GF-D8 (cell line): Measurements from ENCODE around the gene RFTN1.

Experiments
- DNase-seq: peaks from one replicate; lab custom pipeline; 2025; lab: John Stamatoyannopoulos, UW

The RFTN1 gene, protein sequence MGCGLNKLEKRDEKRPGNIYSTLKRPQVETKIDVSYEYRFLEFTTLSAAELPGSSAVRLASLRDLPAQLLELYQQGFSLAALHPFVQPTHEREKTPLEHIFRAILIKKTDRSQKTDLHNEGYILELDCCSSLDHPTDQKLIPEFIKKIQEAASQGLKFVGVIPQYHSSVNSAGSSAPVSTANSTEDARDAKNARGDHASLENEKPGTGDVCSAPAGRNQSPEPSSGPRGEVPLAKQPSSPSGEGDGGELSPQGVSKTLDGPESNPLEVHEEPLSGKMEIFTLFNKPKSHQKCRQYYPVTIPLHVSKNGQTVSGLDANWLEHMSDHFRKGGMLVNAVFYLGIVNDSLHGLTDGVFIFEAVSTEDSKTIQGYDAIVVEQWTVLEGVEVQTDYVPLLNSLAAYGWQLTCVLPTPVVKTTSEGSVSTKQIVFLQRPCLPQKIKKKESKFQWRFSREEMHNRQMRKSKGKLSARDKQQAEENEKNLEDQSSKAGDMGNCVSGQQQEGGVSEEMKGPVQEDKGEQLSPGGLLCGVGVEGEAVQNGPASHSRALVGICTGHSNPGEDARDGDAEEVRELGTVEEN

DNA sequence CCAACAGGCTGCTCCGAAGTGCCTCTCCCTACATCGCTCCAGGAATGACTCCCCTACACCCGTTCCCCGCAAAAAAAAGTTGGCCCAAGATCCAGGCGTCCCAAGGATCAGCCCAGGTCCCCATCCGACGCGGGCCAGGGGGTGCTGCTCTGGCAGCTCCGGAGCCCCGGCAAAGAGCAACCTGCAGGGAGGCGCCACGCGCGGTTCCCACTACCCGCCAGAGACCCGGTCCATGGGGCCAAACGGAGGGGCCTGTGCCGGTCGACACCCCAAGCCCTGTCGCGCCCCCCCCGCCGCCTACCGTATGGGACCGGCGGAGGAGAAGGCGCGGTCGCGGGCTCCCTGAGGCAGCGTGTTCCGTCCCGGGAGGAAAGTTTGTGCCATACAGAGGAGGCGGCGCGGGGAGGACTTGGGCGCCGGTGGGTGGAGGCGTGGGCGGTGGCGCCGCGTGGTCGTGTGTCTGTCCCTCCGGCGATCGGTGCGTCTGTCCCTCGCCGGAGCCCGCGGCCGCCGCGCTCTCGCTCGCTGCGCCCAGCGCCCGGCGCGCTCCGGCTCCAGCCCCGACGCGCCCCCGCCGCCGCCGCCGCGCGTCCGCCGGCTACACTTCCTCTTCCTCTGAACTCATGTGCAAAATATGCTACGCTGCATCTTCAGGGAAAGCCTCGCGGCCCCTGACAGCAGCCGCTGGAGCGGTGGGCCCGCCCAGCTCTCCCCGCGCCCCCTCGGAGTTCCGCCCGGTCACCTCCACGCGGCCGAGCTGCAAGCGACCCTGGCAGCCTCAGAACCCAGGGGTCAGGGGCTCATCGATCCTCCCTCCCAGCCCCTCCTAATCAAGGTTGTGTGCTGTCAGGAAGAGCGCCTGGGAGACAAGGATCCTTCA, at the start of gene RFTN1:
Gene RFTN1 (minus strand): TSS at position 559 of the 880 bp plus-strand sequence. CDS start 19,830 bp downstream, outside the sequence.
- no peak for DNase-seq

DNA sequence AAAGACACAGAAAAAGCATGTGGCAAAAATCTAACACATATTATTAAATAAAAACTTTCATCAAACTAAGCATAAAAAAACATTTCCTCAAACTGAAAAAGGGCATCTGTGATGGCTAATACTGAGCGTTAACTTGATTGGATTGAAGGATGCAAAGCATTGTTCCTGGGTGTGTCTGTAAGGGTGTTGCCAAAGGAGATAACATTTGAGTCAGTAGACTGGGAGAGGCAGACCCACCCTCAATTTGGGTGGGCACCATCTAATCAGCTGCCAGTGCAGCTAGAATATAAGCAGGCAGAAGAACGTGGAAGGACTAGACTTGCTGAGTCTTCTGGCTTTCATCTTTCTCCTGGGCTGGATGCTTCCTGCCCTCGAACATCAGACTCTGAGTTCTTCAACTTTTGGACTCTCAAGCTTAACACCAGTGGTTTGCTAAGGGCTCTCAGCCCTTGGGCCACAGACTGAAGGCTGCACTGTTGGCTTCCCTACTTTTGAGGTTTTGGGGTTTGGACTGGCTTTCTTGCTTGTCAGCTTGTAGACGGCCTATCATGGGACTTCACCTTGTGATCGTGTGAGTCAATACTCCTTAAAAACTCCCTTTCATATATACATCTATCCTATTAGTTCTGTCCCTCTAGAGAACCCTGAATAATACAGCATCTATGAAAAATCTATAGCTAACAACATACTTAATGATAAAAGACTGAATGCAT, 46.3 kb upstream of the RFTN1 start:
- no peak for DNase-seq

DNA sequence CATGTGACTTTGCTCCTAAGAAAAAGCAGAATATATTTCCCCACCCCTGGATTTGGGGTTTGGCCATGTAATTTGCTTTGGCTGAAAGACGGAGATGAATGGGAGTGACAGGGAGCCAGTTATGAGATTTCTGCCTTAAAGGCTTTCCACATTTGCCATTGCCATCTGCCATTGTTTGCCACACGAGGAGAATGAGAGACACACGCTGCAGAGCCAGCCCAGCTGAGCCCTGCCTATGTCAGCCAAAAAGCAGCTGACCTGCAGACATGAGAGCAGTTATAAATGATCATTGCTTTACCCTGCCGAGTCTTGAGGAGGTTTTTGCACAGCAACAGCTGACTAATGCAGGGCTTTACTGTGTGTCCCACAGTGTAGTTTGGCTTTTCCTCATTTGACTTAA, 40.6 kb upstream of the RFTN1 start:
- DNase-seq, result no peak

DNA sequence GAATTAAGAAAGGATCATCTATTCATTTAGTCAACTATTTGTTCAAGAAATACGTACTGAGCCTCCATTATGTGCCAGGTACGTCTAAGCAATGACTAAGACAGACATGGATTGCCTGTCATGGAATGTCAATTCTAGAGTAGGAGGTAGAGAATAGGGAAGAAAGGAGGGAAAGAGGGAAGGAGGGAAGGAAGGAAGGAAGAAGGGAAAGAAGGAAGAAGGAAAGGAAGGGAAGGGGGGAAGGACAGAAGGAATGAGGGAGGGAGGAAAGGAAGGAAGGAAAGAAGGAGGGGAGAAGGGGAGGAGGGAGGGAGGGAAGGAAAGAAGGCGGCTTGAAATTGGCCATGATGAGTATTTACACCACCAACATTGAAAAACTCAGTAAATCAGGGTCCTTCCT, 39.3 kb upstream of the RFTN1 start:
- DNase-seq, result no peak

DNA sequence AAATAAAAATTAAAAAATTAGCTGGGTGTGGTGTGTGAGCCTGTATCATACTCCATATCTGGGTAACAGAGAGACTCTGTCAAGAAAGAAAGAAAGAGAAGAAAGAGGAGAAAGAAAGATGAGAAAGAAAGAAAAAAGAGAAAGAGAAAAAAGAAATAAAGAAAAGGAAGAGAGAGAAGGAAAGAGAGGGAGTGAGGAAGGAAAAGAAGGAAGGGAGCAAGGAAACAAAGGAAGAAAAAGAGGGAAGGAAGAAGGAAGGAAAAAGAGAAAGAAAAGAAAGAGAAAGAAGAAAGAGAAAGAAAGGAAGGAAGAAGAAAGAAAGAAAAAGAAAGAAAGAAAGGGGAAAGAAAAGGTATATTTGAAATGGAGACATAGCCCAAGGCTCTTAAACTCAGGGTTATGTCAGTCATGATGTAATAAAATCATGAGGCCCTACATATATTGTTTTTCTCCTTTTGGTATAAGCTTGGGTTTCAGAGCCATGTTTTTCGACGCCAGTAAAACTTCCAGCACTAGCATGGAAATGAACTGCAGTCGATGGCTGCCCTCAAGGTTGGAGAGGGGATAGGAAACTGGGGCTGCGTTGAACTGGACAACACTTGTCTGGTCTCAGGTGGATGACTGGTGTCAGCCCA, 38.0 kb upstream of the RFTN1 start:
- no peak for DNase-seq

DNA sequence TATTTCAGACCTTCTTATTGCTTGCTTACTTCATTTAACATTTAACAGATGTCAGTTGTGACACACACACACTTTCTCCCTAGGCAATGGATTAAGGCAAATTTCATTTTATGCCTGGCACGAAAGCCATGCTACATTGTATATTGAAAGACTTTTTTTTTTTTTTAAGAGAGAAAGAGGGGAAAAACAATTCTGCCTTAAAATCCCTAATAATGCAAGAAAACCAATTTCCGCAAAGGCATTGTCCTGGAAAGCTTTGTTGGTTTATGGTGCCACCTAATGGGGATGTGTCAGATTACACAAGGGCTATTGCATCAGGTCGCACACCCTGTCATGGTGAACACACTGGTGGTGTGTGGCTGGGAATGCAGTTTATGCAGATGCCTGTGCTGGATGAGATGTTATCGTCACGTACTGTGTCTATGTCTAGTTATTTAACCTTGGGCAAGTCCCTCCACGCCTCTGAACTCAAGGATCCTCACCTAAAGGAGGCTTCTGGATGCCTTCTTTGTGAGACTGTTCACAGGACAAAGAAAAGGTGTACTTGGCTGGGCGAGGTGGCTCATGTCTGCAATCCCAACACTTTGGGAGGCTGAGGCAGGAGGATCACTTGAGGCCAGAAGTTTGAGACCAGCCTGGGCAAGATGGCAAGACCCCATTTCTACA, 37.3 kb upstream of the RFTN1 start:
- peak; percentile 52 for DNase-seq

DNA sequence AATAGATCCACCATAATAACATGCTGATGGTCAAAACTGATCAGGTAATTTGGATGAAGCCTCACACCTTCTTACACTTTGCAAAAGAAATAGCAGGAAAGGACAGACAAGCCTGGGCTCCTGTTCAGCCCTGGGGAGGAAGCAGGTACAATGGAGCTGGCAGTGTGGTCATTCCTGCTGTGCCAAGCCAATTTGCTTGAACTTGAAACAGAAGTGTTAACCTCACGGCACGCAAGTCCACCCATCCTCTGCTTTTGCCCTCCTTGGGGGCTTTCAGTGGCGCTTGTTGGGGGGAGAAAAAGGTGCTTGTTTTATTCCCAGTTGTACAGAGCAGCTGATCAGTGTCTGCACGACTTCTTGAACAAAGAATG, 36.8 kb upstream of the RFTN1 start:
- no peak for DNase-seq

DNA sequence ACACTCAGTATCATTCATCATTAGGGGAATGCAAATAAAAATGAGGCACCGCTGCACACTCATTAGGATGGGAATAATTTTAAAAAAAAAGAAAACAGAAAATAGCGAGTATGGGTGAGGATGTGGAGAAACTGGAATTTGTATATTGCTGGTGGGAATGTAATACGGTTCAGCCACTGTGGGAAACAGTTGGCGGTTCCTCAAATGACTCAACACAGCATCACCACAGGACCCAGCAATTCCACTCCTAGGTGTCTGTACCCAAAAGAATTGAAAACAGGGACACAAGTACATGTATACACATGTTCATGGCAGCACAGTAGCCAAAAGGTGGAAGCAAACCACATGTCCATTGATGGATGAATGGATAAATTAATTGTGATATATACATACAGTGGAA, 35.2 kb upstream of the RFTN1 start:
- no peak for DNase-seq

DNA sequence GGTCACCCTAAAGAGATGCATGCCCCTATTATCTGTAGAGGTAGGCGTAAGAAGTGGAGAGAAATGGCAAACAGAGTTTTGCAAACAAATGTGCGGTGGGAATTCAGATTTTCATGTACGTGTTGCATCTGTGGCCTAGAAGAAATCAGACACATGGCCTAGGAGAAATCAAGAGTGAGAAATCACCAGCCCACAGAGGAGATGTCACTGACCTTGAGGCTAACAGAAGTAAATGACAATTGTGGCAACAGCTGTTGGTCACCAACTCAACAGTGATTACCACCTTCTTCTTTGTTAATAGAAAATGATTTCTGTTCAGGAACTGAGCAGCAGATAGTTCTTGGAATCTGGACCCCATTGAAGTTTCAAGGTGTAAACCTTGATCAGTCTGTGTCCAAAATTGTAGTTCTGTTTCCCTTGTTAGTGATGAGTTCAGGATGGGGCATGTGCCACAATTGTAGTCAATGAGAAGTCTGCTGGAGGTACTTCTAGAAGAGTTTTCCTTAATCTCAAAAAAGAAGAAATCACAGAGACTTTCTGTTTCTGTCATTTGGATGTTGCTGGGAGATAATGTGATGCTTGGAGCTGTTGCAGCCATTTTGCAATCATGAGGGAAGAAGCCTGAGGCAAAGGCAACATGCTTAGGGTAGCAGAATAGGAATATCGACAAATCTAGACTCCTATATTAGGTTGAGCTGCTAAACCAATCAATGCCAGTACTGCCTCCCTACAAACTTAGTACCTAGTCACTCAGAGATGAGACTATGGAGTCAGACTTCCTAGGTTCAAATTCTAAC, 34.3 kb upstream of the RFTN1 start:
- DNase-seq, result no peak

DNA sequence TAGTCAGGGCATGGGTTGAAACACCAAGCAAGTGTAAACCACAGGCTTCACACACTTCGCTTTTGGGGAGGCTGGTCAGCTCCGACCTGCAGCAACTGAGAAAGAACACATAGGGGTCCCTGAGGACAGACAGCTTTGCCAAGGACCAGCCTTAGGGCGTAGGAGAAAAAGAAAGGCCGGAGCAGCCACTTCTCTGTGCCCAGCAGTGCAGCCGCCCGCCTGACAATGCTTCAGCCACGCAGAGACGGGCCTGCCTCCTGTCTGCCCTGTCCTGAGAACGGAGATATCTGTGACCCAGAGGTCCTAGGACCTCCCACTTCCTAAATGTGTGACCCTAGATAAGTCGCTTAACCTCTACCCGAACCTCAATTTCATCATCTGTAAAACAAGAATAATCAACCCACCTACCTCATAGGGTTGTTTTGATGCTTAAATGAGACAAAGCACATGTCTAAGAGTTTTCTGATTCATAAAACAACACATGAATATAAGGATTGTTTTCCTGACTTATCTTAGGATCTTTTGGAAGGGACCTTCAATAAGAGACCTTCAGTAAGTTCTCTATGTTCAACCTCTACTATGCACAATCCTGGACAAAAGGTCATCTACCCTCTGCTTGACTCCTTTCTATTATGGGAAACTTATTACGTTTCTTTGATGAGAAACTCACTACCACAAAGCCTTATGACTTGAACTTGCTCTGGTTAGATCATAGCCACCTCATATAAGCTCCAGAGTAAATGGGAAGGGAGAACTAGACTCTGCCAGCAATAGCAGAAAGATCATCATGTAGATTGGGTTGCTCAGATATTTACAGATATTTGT, 32.9 kb upstream of the RFTN1 start:
- DNase-seq, result no peak

DNA sequence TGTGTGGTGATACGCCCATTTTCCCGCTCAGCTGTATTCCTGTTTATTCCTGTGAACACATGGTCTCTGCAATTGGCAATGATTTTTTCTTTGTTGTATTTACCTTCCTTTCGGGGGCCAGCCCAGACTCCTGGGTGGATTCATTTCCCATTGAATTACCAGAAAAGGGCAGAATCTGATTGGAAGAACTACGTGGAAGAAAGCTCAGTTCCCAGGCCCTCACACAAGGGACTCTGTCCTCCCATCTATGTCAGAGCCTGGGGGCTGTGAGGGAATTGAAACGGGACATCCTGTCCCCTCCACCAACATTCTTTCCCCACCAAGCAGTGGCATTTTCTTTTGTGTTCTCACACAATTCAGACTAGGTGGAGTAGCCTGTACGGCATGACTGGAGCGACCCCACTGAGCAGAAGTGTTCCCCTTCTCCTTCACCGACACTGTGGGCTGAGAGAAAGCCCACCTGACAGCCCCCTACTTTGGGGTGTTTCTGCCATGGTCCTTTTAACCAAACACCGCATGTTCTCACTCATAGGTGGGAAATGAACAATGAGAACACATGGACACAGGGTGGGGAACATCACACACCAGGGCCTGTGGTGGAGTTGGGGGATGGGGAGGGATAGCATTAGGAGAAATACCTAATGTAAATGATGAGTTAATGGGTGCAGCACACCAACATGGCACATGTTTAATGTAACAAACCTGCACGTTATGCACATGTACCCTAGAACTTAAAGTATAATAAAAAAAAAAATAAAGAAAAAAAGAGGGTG, 32.1 kb upstream of the RFTN1 start:
- DNase-seq, result no peak

DNA sequence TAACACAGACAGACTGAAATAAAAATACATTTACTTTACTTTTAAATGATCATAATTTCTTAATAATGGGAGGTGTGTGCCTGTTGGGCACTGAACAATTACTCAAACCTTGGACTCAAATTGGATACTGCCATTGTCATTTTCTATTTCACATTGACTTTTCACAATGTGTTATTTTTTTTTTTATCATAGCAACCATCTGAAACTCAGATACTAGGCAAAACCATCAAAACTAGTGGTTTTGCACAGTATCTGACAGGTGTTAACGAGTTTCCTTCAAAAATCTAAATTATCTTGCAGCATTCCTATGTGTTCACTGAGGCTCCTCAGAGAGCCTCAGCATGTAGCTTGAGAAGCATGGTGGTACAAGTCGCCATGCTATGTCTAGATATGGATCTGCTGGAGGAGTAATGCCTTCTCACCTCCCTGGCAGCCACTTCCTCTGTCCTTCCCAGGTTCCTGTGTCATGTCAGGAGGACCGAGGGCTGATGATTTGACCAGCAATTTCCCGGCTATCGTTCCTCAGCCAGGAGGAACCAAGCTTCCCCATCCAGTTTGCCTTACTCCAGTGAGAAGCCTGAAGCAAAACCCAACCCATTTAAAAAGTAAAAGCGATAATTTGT, 29.9 kb upstream of the RFTN1 start:
- no peak for DNase-seq

DNA sequence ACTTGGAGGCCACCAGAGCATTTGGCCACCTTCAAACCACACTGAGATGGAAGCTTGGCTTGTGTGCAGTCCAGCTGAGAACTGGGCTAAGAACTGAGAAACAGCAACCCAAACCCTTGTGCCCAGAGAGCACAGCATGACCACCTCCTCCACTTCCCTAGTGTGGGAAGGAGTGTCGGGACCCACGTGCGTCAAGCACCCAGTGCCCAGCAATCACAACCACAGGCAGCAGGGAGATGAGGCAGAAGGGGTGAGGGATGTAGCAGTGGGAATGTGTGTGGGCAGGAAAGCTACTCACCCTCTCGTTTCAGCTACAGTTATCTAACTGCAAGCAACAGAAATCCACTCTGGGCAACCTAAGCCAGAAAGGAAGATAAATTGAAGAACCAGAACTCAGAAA, 25.0 kb upstream of the RFTN1 start:
- DNase-seq, result no peak

DNA sequence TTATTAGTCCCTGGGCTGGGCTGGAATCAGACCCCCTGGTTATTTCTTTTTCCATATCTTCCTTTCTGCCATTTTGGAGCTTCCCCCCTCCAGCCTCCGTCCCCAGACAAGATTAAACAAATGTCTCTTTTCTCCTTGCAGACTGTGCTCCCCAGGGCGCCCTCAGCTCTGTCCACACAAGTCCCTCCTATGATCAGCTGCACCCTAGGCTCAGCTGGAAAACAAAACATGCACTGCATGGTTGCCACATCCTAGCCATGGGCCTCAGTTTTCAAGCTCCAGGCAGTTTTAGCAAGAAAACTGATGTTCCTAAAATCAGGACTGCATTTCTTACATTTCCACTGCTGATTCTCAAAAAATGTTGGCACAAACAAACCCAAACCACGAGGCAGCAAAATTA, 23.5 kb upstream of the RFTN1 start:
- DNase-seq, result no peak

DNA sequence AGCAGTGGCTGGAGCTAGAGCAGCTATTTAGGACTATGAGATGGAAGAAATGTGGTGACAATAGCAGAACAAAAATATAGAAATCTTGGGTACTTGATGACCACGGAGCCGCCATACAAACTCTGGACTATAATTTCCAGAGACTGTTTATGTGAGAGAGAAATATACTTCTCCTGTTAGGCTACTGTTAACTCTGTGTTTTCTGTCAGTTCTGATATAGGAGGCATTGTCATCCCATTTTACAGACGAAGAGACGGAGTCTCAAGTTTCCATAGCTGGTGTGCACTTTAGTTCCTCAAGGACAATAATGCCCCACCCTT, 22.8 kb upstream of the RFTN1 start:
- DNase-seq, result no peak

DNA sequence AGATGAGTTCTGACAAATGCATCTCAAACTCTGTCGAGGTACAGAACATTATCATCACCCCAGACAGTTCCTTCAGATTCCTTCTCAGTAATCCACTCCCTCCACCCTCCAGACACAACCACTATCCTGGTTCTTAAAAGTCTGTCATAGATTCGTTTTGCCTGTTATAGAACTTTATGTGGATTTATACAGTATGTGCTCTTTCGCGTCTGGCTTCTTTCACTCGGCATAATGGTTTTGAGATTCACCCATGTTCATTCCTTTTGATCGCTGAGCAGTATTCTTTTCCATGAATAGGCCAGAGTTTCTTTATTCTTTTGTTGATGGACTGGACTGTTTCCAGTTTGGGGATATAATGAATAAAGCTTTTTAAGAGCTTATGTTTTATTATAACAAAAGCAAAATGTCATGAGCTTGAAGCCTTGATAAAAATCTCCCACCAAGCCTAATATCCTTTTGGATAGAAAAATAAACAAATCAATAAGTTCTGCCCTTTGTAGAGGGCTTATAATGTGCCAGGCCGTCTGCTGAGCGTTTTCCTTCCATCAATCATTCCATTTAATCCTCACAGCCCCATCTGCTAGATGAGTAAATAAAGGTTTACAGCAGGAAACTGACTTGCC, 21.3 kb upstream of the RFTN1 start:
- DNase-seq, result no peak

DNA sequence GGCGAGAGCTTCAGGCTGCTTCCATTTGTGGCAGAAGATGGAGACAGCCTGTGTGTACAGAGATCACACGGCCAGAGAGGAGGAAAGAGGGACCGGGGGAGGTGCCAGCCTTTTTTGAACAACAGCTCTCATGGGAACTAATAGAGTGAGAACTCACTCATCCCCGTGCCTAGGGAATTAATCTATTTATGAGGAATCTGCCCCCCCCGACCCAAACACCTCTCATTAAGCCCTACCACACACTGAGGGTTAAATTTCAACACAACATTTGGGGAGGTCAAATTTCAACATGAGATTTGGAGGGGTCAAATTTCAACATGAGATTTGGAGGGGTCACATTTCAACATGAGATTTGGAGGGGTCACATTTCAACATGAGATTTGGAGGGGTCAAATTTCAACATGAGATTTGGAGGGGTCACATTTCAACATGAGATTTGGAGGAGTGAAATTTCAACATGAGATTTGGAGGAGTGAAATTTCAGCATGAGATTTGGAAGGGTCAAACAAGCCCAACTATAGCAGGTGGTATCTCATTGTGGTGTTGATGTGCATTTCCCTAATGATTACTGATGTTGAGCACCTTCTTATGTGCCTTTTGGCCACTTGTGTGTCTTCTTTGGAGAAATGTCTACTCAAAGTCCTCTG, 20.6 kb upstream of the RFTN1 start:
- no peak for DNase-seq
